ENCODE measurements around the gene CENPX.
A peak's percentile ranks its signal among the peaks of the same experiment; 100 is the strongest.
"Not testable (repeated sequence)": the region's sequence is repeated elsewhere in the genome, so short reads cannot be mapped to it uniquely, and the experiment has no call there.

CENPX gene

GRCh38 chr17:82043507-82043906 is 20.8 kb upstream of the CENPX start:
- no peaks in the 10 kb centered on the region for H3K4me1 ChIP-seq (ENCODE audit: control insufficient read depth, insufficient read depth, low read length)
- H3K36me3 ChIP-seq (ENCODE audit: control insufficient read depth, insufficient read depth, low read length): no peaks in the 10 kb centered on the region
- no peaks in the 10 kb centered on the region for H3K27me3 ChIP-seq (ENCODE audit: control insufficient read depth, insufficient read depth, low read length)
- H3K9ac ChIP-seq (ENCODE audit: low read length): no peak overlapping the region
- H3K27ac ChIP-seq (ENCODE audit: low read depth, low read length): no peak overlapping the region
- H3K4me3 ChIP-seq (ENCODE audit: low read length): no peak overlapping the region

GRCh38 chr17:82042649-82043048 is 20.0 kb upstream of the CENPX start:
- no peaks in the 10 kb centered on the region for H3K36me3 ChIP-seq (ENCODE audit: control insufficient read depth, insufficient read depth, low read length)
- peaks cover 2% of the 10 kb centered on the region for H3K4me1 ChIP-seq (ENCODE audit: control insufficient read depth, insufficient read depth, low read length)
- no peak overlapping the region for H3K4me3 ChIP-seq (ENCODE audit: low read length)
- no peak overlapping the region for H3K9ac ChIP-seq (ENCODE audit: low read length)
- H3K27me3 ChIP-seq (ENCODE audit: control insufficient read depth, insufficient read depth, low read length): no peaks in the 10 kb centered on the region
- H3K27ac ChIP-seq (ENCODE audit: low read depth, low read length): no peak overlapping the region

GRCh38 chr17:82041144-82041814 is 18.6 kb upstream of the CENPX start:
- Histone ChIP-seq H3K4me3 (ENCODE audit: low read length) (no peak overlapping the region), H3K27ac (ENCODE audit: low read depth, low read length) (no peak overlapping the region), H3K4me1 (ENCODE audit: control insufficient read depth, insufficient read depth, low read length) (peaks cover 7% of the 10 kb centered on the region), H3K36me3 (ENCODE audit: control insufficient read depth, insufficient read depth, low read length) (no peaks in the 10 kb centered on the region), H3K9ac (ENCODE audit: low read length) (no peak overlapping the region), H3K27me3 (ENCODE audit: control insufficient read depth, insufficient read depth, low read length) (no peaks in the 10 kb centered on the region)

- H3K9ac ChIP-seq (ENCODE audit: low read length): no peak overlapping the region
- H3K4me3 ChIP-seq (ENCODE audit: low read length): no peak overlapping the region
- no peak overlapping the region for H3K27ac ChIP-seq (ENCODE audit: low read depth, low read length)
- H3K27me3 ChIP-seq (ENCODE audit: control insufficient read depth, insufficient read depth, low read length): no peaks in the 10 kb centered on the region
- H3K36me3 ChIP-seq (ENCODE audit: control insufficient read depth, insufficient read depth, low read length): no peaks in the 10 kb centered on the region
- H3K4me1 ChIP-seq (ENCODE audit: control insufficient read depth, insufficient read depth, low read length): peaks cover 7% of the 10 kb centered on the region
Measured at GRCh38 chr17:82039695-82040299, 17.1 kb upstream of the CENPX start.

GRCh38 chr17:82038796-82039409 is 16.2 kb upstream of the CENPX start:
- not testable (repeated sequence) for H3K4me3 ChIP-seq (ENCODE audit: low read length); H3K9ac ChIP-seq (ENCODE audit: low read length); H3K27ac ChIP-seq (ENCODE audit: low read depth, low read length); H3K27me3 ChIP-seq (ENCODE audit: control insufficient read depth, insufficient read depth, low read length); H3K36me3 ChIP-seq (ENCODE audit: control insufficient read depth, insufficient read depth, low read length); H3K4me1 ChIP-seq (ENCODE audit: control insufficient read depth, insufficient read depth, low read length)

- no peak overlapping the region for H3K27ac ChIP-seq (ENCODE audit: low read depth, low read length)
- peaks cover 7% of the 10 kb centered on the region for H3K4me1 ChIP-seq (ENCODE audit: control insufficient read depth, insufficient read depth, low read length)
- peaks cover 2% of the 10 kb centered on the region for H3K27me3 ChIP-seq (ENCODE audit: control insufficient read depth, insufficient read depth, low read length)
- H3K36me3 ChIP-seq (ENCODE audit: control insufficient read depth, insufficient read depth, low read length): no peaks in the 10 kb centered on the region
- peak overlapping the region; percentile 38 for H3K4me3 ChIP-seq (ENCODE audit: low read length)
- H3K9ac ChIP-seq (ENCODE audit: low read length): no peak overlapping the region
Measured at GRCh38 chr17:82037889-82038195, 15.2 kb upstream of the CENPX start.

- Histone ChIP-seq H3K36me3 (ENCODE audit: control insufficient read depth, insufficient read depth, low read length) (no peaks in the 10 kb centered on the region), H3K27me3 (ENCODE audit: control insufficient read depth, insufficient read depth, low read length) (peaks cover 5% of the 10 kb centered on the region), H3K4me3 (ENCODE audit: low read length) (peak within 1 kb of the TSS; percentile 79), H3K9ac (ENCODE audit: low read length) (peak within 1 kb of the TSS; percentile 57), H3K4me1 (ENCODE audit: control insufficient read depth, insufficient read depth, low read length) (peaks cover 7% of the 10 kb centered on the region), H3K27ac (ENCODE audit: low read depth, low read length) (peak within 1 kb of the TSS; percentile 97)
Measured at GRCh38 chr17:82037092-82037888, 14.6 kb upstream of the CENPX start, which contains the start of gene DCXR. Gene DCXR, minus strand, starts transcription at chr17:82037697. Its CDS starts 15 bp downstream, at chr17:82037682.

- peak overlapping the region; percentile 79 for H3K4me3 ChIP-seq (ENCODE audit: low read length)
- H3K4me1 ChIP-seq (ENCODE audit: control insufficient read depth, insufficient read depth, low read length): peaks cover 7% of the 10 kb centered on the region
- no peaks in the 10 kb centered on the region for H3K36me3 ChIP-seq (ENCODE audit: control insufficient read depth, insufficient read depth, low read length)
- H3K27me3 ChIP-seq (ENCODE audit: control insufficient read depth, insufficient read depth, low read length): peaks cover 6% of the 10 kb centered on the region
- H3K9ac ChIP-seq (ENCODE audit: low read length): peak overlapping the region; percentile 57
- H3K27ac ChIP-seq (ENCODE audit: low read depth, low read length): peak overlapping the region; percentile 97
Measured at GRCh38 chr17:82036634-82037091, 14.0 kb upstream of the CENPX start.

GRCh38 chr17:82035956-82036633 is 13.4 kb upstream of the CENPX start:
- Histone ChIP-seq H3K4me1 (ENCODE audit: control insufficient read depth, insufficient read depth, low read length) (peaks cover 7% of the 10 kb centered on the region), H3K27me3 (ENCODE audit: control insufficient read depth, insufficient read depth, low read length) (peaks cover 6% of the 10 kb centered on the region), H3K27ac (ENCODE audit: low read depth, low read length) (no peak overlapping the region), H3K4me3 (ENCODE audit: low read length) (peak overlapping the region; percentile 79), H3K9ac (ENCODE audit: low read length) (no peak overlapping the region), H3K36me3 (ENCODE audit: control insufficient read depth, insufficient read depth, low read length) (no peaks in the 10 kb centered on the region)

- Histone ChIP-seq H3K9ac (ENCODE audit: low read length) (no peak overlapping the region), H3K36me3 (ENCODE audit: control insufficient read depth, insufficient read depth, low read length) (no peaks in the 10 kb centered on the region), H3K4me3 (ENCODE audit: low read length) (no peak overlapping the region), H3K27me3 (ENCODE audit: control insufficient read depth, insufficient read depth, low read length) (peaks cover 6% of the 10 kb centered on the region), H3K4me1 (ENCODE audit: control insufficient read depth, insufficient read depth, low read length) (peaks cover 7% of the 10 kb centered on the region), H3K27ac (ENCODE audit: low read depth, low read length) (no peak overlapping the region)
Measured at GRCh38 chr17:82035488-82035887, 12.8 kb upstream of the CENPX start.

GRCh38 chr17:82034371-82035011 is 11.8 kb upstream of the CENPX start:
- Histone ChIP-seq H3K27me3 (ENCODE audit: control insufficient read depth, insufficient read depth, low read length) (peaks cover 6% of the 10 kb centered on the region), H3K27ac (ENCODE audit: low read depth, low read length) (no peak overlapping the region), H3K4me1 (ENCODE audit: control insufficient read depth, insufficient read depth, low read length) (peaks cover 12% of the 10 kb centered on the region), H3K4me3 (ENCODE audit: low read length) (no peak overlapping the region), H3K9ac (ENCODE audit: low read length) (no peak overlapping the region), H3K36me3 (ENCODE audit: control insufficient read depth, insufficient read depth, low read length) (no peaks in the 10 kb centered on the region)
